OCI-LY7 (cell line): ENCODE results near the gene TMC7. TPM values are rescaled to one million over a fixed set of nuclear protein-coding genes. Genes with fewer than 3 reads are reported as not detected.

Experiments
- BruUV-seq: library from RNA; stranded (reverse); fragments of 400-500 nt; replicated peaks from 2 replicates; lab custom pipeline; 2021; lab: Mats Ljungman, UMichigan
- CTCF ChIA-PET: fragments of 300-600 bp; sonication (Branson Sonifier 250); formaldehyde crosslinking; loops from one replicate; lab custom pipeline; 2022; ENCODE audit warnings: antibody characterized with exemption; ENCODE audit not compliant: unreplicated experiment; lab: Charles Lee
- POLR2A ChIA-PET: fragments of 300-600 bp; sonication (Branson Sonifier 250); formaldehyde crosslinking; loops from one replicate; lab custom pipeline; 2022; ENCODE audit warnings: antibody characterized with exemption; lab: Charles Lee
- DNase-seq: peaks from one replicate; pipeline ENCODE4 v3.0.0-alpha.2; 2015; ENCODE audit warnings: low spot score
- H2AFZ ChIP-seq: fragments of 200-600 bp; sonication (generic), shearing (Covaris generic); 2 replicates; pipeline ENCODE4 v1.6.1; 2014; ENCODE audit warnings: mild to moderate bottlenecking, antibody characterized with exemption, low read length, moderate library complexity
- H3K27ac ChIP-seq: fragments of 200-600 bp; sonication (generic); 2 replicates; pipeline ENCODE4 v1.5.1; 2014; ENCODE audit warnings: mixed run types, low read depth, mild to moderate bottlenecking, moderate library complexity, low read length, inconsistent platforms; ENCODE audit not compliant: poor library complexity, severe bottlenecking
- H3K36me3 ChIP-seq: fragments of 200-600 bp; sonication (generic); 2 replicates; pipeline ENCODE4 v1.6.1; 2014; ENCODE audit warnings: mild to moderate bottlenecking, antibody characterized with exemption, low read length, moderate library complexity, mixed read lengths; ENCODE audit not compliant: insufficient read depth
- H3K4me1 ChIP-seq: fragments of 200-600 bp; sonication (generic); 2 replicates; pipeline ENCODE4 v1.5.1; 2014; ENCODE audit warnings: mild to moderate bottlenecking, low read length; ENCODE audit not compliant: insufficient read depth, poor library complexity, severe bottlenecking
- H3K4me2 ChIP-seq: fragments of 200-600 bp; sonication (generic); 2 replicates; pipeline ENCODE4 v1.6.1; 2014; ENCODE audit warnings: mild to moderate bottlenecking, low read length
- H3K4me3 ChIP-seq: fragments of 200-600 bp; sonication (generic); 2 replicates; pipeline ENCODE4 v1.5.1; 2014; ENCODE audit warnings: mild to moderate bottlenecking, low read depth, low read length; ENCODE audit not compliant: poor library complexity, severe bottlenecking
- H3K79me2 ChIP-seq: fragments of 200-600 bp; sonication (generic); 2 replicates; pipeline ENCODE4 v1.6.1; 2016; ENCODE audit warnings: low read depth, mild to moderate bottlenecking, low read length, moderate library complexity, mixed read lengths; ENCODE audit not compliant: insufficient read depth
- H3K9me2 ChIP-seq: fragments of 200-600 bp; sonication (generic); 2 replicates; pipeline ENCODE4 v1.6.1; 2016; ENCODE audit warnings: mild to moderate bottlenecking, low read length, mixed read lengths; ENCODE audit not compliant: insufficient read depth
- H3K9me3 ChIP-seq: fragments of 200-600 bp; sonication (generic); 2 replicates; pipeline ENCODE4 v1.6.1; 2014; ENCODE audit warnings: mild to moderate bottlenecking, mixed run types, low read length, mixed read lengths
- H4K20me1 ChIP-seq: fragments of 200-600 bp; sonication (generic); 2 replicates; pipeline ENCODE4 v1.6.1; 2014; ENCODE audit warnings: mild to moderate bottlenecking, antibody characterized with exemption, low read length, moderate library complexity, mixed read lengths; ENCODE audit not compliant: insufficient read depth
- EZH2phosphoT487 ChIP-seq: fragments of 200-600 bp; sonication (generic); IDR thresholded peaks from 2 replicates; pipeline ENCODE4 v1.6.1; 2018; ENCODE audit warnings: low read depth, borderline replicate concordance, mild to moderate bottlenecking, mixed run types, antibody characterized with exemption, low read length, moderate library complexity, mixed read lengths
- intact Hi-C: fragments of 100-400 bp; cut with micrococcal nuclease; formaldehyde crosslinking; loops from one replicate; pipeline ENCODE4 v1.10.0; 2022; ENCODE audit not compliant: unreplicated experiment
- total RNA-seq, 2 experiments: library from RNA; depleted of rRNA in 1 of 2; stranded (reverse); fragments of >200 nt in 1 of 2; shearing (Covaris generic) in 1 of 2; gene quantifications; 2 replicates each; pipeline ENCODE4 v1.2.3, GENCODE V29; 2014 to 2022
- TF ChIP-seq, protein P1 (sequence below): fragments of 200-600 bp; sonication (generic); conservative IDR thresholded peaks from 2 replicates; pipeline ENCODE4 v1.5.1; 2014; ENCODE audit warnings: mild to moderate bottlenecking, antibody characterized with exemption, low read length, moderate library complexity, mixed read lengths

TMC7 gene
- total RNA-seq, 2 experiments from 2014 or later, result not detected

DNA sequence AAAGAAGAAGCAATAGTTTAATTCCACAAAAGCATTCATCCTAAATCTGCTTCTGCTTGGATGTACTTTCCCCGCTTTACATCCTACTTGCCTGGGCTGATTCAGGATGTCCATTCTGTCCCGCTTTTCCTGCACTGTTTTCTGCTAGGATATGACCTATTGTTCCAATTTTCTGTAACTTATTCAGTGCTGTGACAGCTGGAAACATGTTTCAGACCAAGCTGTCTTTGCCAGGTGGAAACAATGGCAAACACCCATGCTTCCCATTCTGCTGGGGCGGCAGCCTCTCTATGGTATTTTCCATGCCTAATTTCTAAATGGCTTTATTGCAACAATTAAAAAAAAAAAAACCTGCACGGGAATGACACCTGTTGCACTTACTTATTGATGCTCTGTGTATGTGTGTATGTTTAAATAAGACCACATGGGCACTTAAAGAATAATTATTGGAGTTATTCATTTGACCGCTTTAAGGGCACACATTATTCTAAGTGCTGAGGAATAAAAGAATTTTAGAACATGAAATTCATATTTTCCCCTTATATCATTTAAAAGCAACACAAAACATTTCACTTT, 104.7 kb downstream of the TMC7 start:
- POLR2A ChIA-PET, result interaction anchor here (0.7 kb wide), 2 partner anchors 29 to 300 kb away, joined by 3 read pairs; no protein-coding TSS in a partner anchor

DNA sequence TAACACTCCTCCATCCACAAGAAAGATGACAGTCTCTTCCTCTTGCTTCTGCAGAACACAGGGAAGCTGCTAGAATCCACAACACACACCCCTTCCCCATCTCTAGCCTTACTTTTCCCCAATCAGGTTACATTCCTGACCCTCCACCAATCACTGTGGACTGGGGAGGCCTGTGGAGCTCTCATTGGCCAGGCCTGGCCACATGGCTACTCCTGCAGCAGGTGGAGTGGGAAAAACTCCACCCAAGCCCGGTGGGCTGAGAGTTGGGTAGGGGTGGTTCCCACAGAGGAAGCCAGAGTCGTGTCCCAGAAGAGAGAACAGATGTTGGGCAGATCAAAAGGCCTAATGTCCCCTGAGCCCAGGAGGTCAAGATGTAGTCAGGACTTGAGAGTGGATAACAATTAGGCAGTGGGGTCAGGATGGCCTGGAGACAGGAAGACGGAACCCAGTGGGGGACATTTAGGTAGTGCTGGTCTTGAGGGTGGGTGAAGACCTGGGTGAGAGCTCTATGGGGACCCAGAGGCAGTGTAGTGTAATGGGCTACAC, 105.7 kb downstream of the TMC7 start:
- CTCF ChIA-PET, result no interaction called here
- Histone ChIP-seq H2AFZ (no peak overlapping the region), H3K27ac (no peak overlapping the region), H3K9me2 (no peaks in the 10 kb centered on the region), H3K4me2 (no peak overlapping the region), H3K4me3 (no peak overlapping the region), H3K9me3 (0 out of 2 replicates have a peak, but pooled peaks cover 4% of the 10 kb centered on the region), H3K36me3 (no peaks in the 10 kb centered on the region), H3K79me2 (no peaks in the 10 kb centered on the region), H3K4me1 (no peaks in the 10 kb centered on the region), H4K20me1 (no peaks in the 10 kb centered on the region)
- no peak for TF ChIP-seq EZH2phosphoT487
- TF ChIP-seq, protein P1, sequence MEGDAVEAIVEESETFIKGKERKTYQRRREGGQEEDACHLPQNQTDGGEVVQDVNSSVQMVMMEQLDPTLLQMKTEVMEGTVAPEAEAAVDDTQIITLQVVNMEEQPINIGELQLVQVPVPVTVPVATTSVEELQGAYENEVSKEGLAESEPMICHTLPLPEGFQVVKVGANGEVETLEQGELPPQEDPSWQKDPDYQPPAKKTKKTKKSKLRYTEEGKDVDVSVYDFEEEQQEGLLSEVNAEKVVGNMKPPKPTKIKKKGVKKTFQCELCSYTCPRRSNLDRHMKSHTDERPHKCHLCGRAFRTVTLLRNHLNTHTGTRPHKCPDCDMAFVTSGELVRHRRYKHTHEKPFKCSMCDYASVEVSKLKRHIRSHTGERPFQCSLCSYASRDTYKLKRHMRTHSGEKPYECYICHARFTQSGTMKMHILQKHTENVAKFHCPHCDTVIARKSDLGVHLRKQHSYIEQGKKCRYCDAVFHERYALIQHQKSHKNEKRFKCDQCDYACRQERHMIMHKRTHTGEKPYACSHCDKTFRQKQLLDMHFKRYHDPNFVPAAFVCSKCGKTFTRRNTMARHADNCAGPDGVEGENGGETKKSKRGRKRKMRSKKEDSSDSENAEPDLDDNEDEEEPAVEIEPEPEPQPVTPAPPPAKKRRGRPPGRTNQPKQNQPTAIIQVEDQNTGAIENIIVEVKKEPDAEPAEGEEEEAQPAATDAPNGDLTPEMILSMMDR, result no peak
- no peak for DNase-seq
- intact Hi-C loops, result no loop called here
- POLR2A ChIA-PET, result interaction anchor here (0.9 kb wide), 1 partner anchor 55 kb away, joined by 6 read pairs; no protein-coding TSS in a partner anchor
- no TSS peak for BruUV-seq

More for the DNA sequence above, 104.7 kb downstream of the TMC7 start:
- Histone ChIP-seq H3K4me3 (no peak overlapping the region), H3K27ac (no peak overlapping the region), H4K20me1 (no peaks in the 10 kb centered on the region), H3K4me1 (peaks cover 8% of the 10 kb centered on the region), H3K4me2 (no peak overlapping the region), H2AFZ (no peak overlapping the region), H3K79me2 (no peaks in the 10 kb centered on the region), H3K9me3 (0 out of 2 replicates have a peak, but pooled peaks cover 4% of the 10 kb centered on the region), H3K36me3 (no peaks in the 10 kb centered on the region), H3K9me2 (no peaks in the 10 kb centered on the region)
- no peak for TF ChIP-seq EZH2phosphoT487
- TF ChIP-seq, protein P1, result no peak
- BruUV-seq, result no TSS peak
- CTCF ChIA-PET, result no interaction called here
- DNase-seq, result no peak
- intact Hi-C loops, result no loop called here

- no peaks in the 10 kb centered on the region for H3K9me2 ChIP-seq
- H3K4me3 ChIP-seq, result no peak overlapping the region
- no peak for DNase-seq
- POLR2A ChIA-PET, result no interaction called here
- H3K27ac ChIP-seq, result no peak overlapping the region
- no peaks in the 10 kb centered on the region for H3K79me2 ChIP-seq
- TF ChIP-seq, protein P1, result no peak
- no peak for TF ChIP-seq EZH2phosphoT487
- BruUV-seq, result no TSS peak
- intact Hi-C loops, result no loop called here
- H3K9me3 ChIP-seq, result peaks cover 16% of the 10 kb centered on the region; the same call in 1 of the 2 replicates
- peaks cover 8% of the 10 kb centered on the region for H3K4me1 ChIP-seq
- CTCF ChIA-PET, result no interaction called here
- H3K36me3 ChIP-seq, result no peaks in the 10 kb centered on the region
- H2AFZ ChIP-seq, result no peak overlapping the region
- no peak overlapping the region for H3K4me2 ChIP-seq
- H4K20me1 ChIP-seq, result no peaks in the 10 kb centered on the region
Measured at GRCh38 chr16:19090916-19091315, 107.2 kb downstream of the TMC7 start.
